HepG2 (cell line): ENCODE results near the gene RAB3D. TPM values are rescaled to one million over a fixed set of nuclear protein-coding genes. Genes with fewer than 3 reads are reported as not detected.
A peak's percentile ranks its signal among the peaks of the same experiment; 100 is the strongest.

Experiments used
- HOXA9 ChIP-seq: sonication (generic); formaldehyde crosslinking; IDR thresholded peaks from 2 replicates; pipeline ENCODE4 v1.8.1; 2022; ENCODE audit warnings: missing genetic modification reagents, mild to moderate bottlenecking, moderate library complexity, borderline replicate concordance
- JUND ChIP-seq: sonication (generic); formaldehyde crosslinking; IDR thresholded peaks from 2 replicates; pipeline ENCODE4 v1.8.0; 2022; ENCODE audit warnings: mild to moderate bottlenecking, missing genetic modification reagents
- MAFG ChIP-seq: sonication (generic); formaldehyde crosslinking; IDR thresholded peaks from 2 replicates; pipeline ENCODE4 v1.5.1; 2020; ENCODE audit warnings: mild to moderate bottlenecking, missing genetic modification reagents
- PAF1 ChIP-seq: IDR thresholded peaks from 2 replicates; pipeline ENCODE4 v1.6.1; 2016; ENCODE audit warnings: missing genetic modification reagents, missing compliant biosample characterization
- RBM22 ChIP-seq: fragments of 200-400 bp; formaldehyde crosslinking; optimal IDR thresholded peaks from 2 replicates; pipeline ENCODE3; 2017; ENCODE audit warnings: mild to moderate bottlenecking, low read length, moderate library complexity
- ZNF207 ChIP-seq: fragments of 450-650 bp; IDR thresholded peaks from 2 replicates; pipeline ENCODE4 v1.6.1; 2016; ENCODE audit warnings: antibody characterized with exemption, borderline replicate concordance
- ZNF292 ChIP-seq: sonication (generic); formaldehyde crosslinking; IDR thresholded peaks from 2 replicates; pipeline ENCODE4 v1.8.1; 2022; ENCODE audit warnings: mild to moderate bottlenecking, low read depth, missing genetic modification reagents, borderline replicate concordance
- ZNF530 ChIP-seq: sonication (generic); formaldehyde crosslinking; IDR thresholded peaks from 2 replicates; pipeline ENCODE4 v1.5.0; 2020; ENCODE audit warnings: low read depth, mild to moderate bottlenecking, missing genetic modification reagents
- ZNF883 ChIP-seq: sonication (generic); formaldehyde crosslinking; IDR thresholded peaks from 2 replicates; pipeline ENCODE4 v1.5.1; 2020; ENCODE audit warnings: mild to moderate bottlenecking, missing genetic modification reagents; ENCODE audit errors: not compliant biosample characterization
- polyA plus RNA-seq, 8 experiments: library from polyadenylated mRNA; depleted of rRNA in 3 of 8; stranded (reverse) in 7 of 8; unstranded in 1 of 8; fragments of >200 nt; fragmentation: Illumina TruSeq in 4 of 8; extraction: Trizol in 4 of 8; gene quantifications; 2 replicates each; pipeline versions ENCODE4 v1.2.1 to v1.2.3, GENCODE V29; 2011 to 2016; ENCODE audit warnings: low read depth in 4 of 8, missing spikeins in 1 of 8, mixed read lengths in 1 of 8; ENCODE audit not compliant: insufficient read depth in 1 of 8
- total RNA-seq, 5 experiments: library from RNA; depleted of rRNA; stranded (reverse); fragments of >200 nt; fragmentation: Illumina TruSeq; extraction: Trizol; gene quantifications; 2 replicates each; pipeline ENCODE4 v1.2.3, GENCODE V29; 2016; ENCODE audit warnings: low read depth in 1 of 5
- TF ChIP-seq, protein P1 (sequence below): IDR thresholded peaks from 2 replicates; pipeline ENCODE4 v1.6.1; 2016; ENCODE audit warnings: low read depth
- TF ChIP-seq, protein P2 (sequence below): sonication (generic); formaldehyde crosslinking; IDR thresholded peaks from 2 replicates; pipeline ENCODE4 v1.4.0; 2020; ENCODE audit warnings: missing genetic modification reagents
- TF ChIP-seq, protein P3 (sequence below): sonication (generic); formaldehyde crosslinking; IDR thresholded peaks from 2 replicates; pipeline ENCODE4 v1.8.1; 2023; ENCODE audit warnings: mild to moderate bottlenecking, missing genetic modification reagents
- TF ChIP-seq, protein P4 (sequence below), 2 experiments: sonication (generic) in 1 of 2; formaldehyde crosslinking in 1 of 2; IDR thresholded peaks; 2 replicates each; pipeline versions ENCODE4 v1.5.1 to v1.6.1; 2011 to 2020; ENCODE audit warnings: borderline replicate concordance in 1 of 2, low read depth in 1 of 2, low read length in 1 of 2, mild to moderate bottlenecking in 1 of 2, missing genetic modification reagents in 1 of 2, moderate library complexity in 1 of 2
- TF ChIP-seq, protein P5 (sequence below): sonication (generic); formaldehyde crosslinking; IDR thresholded peaks from 2 replicates; pipeline ENCODE4 v1.5.0; 2020; ENCODE audit warnings: missing genetic modification reagents
- TF ChIP-seq, protein P6 (sequence below): sonication (generic); formaldehyde crosslinking; IDR thresholded peaks from 2 replicates; pipeline ENCODE4 v1.4.0; 2020; ENCODE audit warnings: missing genetic modification reagents, mild to moderate bottlenecking, borderline replicate concordance

The RAB3D gene
- total and polyA plus RNA-seq, 2 of the 13 experiments (the other 11 are each of a cell fraction or from before 2014, with no cell fraction given): 2.0 to 16.1 TPM

DNA sequence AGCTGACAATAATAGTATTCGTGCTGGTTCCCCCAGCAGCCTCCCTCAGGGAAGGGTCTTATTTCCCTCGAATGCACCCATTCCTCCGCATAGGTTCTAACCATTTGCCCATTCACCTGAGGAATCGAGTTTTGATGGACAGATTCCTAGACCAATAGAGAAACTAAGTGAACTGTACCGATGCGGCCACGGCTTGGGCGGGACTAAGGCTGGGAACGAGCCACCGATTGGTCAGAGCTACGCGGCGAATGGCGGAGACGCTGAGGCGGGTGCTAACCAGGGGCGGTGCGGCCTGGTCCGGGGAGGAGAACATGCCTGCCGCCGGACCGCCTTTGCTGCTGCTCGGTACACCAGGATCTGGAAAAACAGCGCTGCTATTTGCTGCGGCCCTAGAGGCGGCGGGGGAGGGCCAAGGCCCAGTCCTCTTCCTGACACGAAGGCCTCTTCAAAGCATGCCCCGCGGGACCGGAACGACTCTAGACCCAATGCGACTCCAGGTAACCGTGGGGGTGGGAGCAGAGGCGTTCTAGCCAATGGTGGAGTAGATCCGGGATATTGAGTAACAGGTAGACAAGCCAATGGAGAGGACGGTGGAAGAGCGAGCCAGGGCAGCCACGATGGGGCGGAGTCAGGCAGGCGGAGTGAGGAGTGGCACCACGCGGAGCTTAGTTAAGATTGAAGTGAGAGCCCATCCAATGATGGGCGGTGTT is 35.1 kb upstream of the RAB3D start, which contains the start of gene SWSAP1 (continued):
- TF ChIP-seq ZNF292 (CRISPR knock-in tag) (no peak), PAF1 (CRISPR knock-in tag) (no peak), RBM22 (no peak), HOXA9 (CRISPR knock-in tag) (0 out of 2 replicates have a peak, but pooled peaks have one; percentile 41), JUND (CRISPR knock-in tag) (no peak), ZNF883 (peak; percentile 84), MAFG (CRISPR knock-in tag) (no peak), ZNF530 (CRISPR knock-in tag) (no peak), ZNF207 (no peak)
- TF ChIP-seq, protein P1, sequence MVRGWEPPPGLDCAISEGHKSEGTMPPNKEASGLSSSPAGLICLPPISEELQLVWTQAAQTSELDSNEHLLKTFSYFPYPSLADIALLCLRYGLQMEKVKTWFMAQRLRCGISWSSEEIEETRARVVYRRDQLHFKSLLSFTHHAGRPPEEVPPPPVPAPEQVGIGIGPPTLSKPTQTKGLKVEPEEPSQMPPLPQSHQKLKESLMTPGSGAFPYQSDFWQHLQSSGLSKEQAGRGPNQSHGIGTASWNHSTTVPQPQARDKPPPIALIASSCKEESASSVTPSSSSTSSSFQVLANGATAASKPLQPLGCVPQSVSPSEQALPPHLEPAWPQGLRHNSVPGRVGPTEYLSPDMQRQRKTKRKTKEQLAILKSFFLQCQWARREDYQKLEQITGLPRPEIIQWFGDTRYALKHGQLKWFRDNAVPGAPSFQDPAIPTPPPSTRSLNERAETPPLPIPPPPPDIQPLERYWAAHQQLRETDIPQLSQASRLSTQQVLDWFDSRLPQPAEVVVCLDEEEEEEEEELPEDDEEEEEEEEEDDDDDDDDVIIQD: no peak; the same call in 1 of the 2 replicates
- TF ChIP-seq, protein P2, sequence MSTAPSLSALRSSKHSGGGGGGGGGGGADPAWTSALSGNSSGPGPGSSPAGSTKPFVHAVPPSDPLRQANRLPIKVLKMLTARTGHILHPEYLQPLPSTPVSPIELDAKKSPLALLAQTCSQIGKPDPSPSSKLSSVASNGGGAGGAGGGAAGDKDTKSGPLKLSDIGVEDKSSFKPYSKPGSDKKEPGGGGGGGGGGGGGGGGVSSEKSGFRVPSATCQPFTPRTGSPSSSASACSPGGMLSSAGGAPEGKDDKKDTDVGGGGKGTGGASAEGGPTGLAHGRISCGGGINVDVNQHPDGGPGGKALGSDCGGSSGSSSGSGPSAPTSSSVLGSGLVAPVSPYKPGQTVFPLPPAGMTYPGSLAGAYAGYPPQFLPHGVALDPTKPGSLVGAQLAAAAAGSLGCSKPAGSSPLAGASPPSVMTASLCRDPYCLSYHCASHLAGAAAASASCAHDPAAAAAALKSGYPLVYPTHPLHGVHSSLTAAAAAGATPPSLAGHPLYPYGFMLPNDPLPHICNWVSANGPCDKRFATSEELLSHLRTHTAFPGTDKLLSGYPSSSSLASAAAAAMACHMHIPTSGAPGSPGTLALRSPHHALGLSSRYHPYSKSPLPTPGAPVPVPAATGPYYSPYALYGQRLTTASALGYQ (CRISPR knock-in tag): no peak
- TF ChIP-seq, protein P3, sequence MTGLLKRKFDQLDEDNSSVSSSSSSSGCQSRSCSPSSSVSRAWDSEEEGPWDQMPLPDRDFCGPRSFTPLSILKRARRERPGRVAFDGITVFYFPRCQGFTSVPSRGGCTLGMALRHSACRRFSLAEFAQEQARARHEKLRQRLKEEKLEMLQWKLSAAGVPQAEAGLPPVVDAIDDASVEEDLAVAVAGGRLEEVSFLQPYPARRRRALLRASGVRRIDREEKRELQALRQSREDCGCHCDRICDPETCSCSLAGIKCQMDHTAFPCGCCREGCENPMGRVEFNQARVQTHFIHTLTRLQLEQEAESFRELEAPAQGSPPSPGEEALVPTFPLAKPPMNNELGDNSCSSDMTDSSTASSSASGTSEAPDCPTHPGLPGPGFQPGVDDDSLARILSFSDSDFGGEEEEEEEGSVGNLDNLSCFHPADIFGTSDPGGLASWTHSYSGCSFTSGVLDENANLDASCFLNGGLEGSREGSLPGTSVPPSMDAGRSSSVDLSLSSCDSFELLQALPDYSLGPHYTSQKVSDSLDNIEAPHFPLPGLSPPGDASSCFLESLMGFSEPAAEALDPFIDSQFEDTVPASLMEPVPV (CRISPR knock-in tag): no peak; the same call in 1 of the 2 replicates
- TF ChIP-seq, protein P4, sequence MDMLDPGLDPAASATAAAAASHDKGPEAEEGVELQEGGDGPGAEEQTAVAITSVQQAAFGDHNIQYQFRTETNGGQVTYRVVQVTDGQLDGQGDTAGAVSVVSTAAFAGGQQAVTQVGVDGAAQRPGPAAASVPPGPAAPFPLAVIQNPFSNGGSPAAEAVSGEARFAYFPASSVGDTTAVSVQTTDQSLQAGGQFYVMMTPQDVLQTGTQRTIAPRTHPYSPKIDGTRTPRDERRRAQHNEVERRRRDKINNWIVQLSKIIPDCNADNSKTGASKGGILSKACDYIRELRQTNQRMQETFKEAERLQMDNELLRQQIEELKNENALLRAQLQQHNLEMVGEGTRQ (IDR thresholded peaks at IDR 0.05; ENCODE audit: low read depth, low read length): no peak
- TF ChIP-seq, protein P4 (CRISPR knock-in tag; IDR thresholded peaks at IDR 0.05; ENCODE audit: borderline replicate concordance): no peak
- TF ChIP-seq, protein P5, sequence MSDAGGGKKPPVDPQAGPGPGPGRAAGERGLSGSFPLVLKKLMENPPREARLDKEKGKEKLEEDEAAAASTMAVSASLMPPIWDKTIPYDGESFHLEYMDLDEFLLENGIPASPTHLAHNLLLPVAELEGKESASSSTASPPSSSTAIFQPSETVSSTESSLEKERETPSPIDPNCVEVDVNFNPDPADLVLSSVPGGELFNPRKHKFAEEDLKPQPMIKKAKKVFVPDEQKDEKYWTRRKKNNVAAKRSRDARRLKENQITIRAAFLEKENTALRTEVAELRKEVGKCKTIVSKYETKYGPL (CRISPR knock-in tag): no peak
- TF ChIP-seq, protein P6, sequence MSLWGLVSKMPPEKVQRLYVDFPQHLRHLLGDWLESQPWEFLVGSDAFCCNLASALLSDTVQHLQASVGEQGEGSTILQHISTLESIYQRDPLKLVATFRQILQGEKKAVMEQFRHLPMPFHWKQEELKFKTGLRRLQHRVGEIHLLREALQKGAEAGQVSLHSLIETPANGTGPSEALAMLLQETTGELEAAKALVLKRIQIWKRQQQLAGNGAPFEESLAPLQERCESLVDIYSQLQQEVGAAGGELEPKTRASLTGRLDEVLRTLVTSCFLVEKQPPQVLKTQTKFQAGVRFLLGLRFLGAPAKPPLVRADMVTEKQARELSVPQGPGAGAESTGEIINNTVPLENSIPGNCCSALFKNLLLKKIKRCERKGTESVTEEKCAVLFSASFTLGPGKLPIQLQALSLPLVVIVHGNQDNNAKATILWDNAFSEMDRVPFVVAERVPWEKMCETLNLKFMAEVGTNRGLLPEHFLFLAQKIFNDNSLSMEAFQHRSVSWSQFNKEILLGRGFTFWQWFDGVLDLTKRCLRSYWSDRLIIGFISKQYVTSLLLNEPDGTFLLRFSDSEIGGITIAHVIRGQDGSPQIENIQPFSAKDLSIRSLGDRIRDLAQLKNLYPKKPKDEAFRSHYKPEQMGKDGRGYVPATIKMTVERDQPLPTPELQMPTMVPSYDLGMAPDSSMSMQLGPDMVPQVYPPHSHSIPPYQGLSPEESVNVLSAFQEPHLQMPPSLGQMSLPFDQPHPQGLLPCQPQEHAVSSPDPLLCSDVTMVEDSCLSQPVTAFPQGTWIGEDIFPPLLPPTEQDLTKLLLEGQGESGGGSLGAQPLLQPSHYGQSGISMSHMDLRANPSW (CRISPR knock-in tag): no peak
